Kidney capillary endothelial cell (primary cell): ENCODE data around the gene ARHGEF17.
A peak's percentile ranks its signal among the peaks of the same experiment; 100 is the strongest.

Experiments used
- DNase-seq: peaks from one replicate; pipeline ENCODE4 v3.0.0-alpha.2; 2018; ENCODE audit warnings: low spot score

ARHGEF17 gene

GRCh38 chr11:73291781-73292524, 16.1 kb upstream of the ARHGEF17 start:
- no peak for DNase-seq

DNA sequence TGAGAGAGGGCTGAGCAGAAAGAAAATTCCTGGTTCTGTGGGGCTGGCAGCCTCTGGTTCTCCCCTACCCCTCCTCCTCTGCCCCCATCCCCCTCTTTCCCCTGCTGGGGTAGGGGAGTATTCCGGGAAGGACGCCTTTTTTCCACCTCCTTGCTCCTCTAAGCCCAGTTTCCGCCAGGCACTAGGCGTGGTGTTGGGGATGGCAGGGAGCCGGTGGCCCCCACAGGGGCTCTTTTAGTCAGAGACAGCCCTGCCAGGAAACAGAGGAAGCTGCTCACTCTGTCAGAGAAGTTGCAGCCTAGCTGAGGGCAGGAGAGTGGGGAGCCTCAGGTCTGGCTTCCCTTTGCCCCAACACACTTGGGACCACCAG, 15.6 kb upstream of the ARHGEF17 start:
- peak; percentile 60 for DNase-seq

DNA sequence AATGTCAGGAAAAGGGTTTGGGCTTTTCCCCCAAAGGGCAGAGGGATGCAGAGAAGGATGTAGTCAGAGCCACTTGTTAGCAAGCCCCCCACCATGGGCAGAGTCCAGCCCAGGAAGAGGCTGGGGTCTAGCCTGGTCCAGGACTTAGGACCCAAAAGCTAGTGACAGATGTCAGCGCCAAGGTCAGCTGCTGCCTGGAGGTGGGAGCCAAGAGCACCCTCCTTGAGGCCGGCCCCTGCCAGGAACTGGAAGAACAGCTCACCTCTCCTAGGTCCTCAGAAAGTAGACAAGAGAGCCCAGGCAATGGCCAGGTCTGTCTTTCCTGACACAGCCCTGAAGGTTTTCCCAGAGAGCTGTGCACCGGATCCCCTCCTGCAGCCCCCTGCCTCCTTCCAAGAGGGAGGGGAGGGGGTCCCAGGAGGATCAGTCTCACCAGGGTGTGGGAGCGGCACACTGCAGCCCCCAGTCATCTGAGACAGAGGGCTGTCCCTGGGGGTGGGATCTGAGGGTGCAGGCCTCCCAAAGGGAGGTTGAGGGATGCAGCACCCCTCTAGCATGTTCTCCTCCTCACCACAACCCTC, 14.6 kb upstream of the ARHGEF17 start:
- no peak for DNase-seq

- DNase-seq = no peak
These were observed 13.5 kb upstream of the ARHGEF17 start for GRCh38 chr11:73294604-73295003.

DNA sequence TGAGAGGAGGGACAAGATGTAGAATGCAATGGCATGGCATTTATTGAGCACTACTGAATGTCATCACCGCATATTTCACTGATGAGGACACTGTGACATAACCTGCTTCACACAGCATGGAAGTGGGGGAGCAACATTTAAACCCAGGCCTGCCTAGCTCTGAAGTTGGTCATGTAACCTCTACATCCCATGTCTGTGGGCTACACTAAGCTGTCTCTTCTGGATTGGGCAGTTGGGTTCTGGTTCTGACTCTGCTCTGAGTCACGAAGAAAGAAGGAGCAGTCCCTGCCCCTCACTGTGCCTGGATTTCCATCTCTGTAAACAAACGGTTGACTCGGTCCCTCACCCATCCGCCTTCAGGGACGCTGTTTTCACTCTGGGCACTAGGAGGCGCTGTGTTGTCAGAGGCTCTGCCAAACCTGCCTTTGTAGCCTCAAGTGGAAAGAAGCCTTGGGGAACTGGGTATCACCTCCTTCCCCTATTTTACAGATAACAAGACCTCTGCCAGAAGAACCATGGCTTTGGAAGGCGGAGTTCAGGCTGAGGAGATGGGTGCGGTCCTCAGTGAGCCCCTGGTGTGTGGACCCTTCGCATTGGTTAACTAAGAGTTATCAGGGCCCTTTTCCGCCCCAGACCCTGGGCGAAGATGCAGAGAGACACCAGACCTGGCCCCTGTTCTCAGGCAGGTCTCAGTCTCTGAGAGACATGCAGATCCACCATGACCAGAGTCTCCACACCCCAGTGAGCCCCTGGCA, 12.7 kb upstream of the ARHGEF17 start:
- peak; percentile 73 for DNase-seq

DNA sequence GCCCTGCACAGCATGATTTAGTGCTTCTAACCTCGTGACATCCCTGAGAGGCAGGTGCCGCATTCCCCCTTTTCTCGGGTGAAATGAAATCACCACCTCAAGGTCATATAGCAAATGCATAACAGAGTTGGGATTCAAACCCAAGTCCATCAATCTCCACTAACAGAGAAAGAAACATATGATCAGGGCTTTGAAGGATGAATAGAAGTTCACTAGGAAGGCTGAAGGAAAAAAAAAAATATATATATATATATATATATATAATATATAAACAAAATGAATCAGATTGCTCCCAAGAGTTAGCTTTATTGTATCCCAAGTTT, 12.1 kb upstream of the ARHGEF17 start:
- no peak for DNase-seq

GRCh38 chr11:73296501-73297230, 11.4 kb upstream of the ARHGEF17 start:
- DNase-seq = no peak

DNA sequence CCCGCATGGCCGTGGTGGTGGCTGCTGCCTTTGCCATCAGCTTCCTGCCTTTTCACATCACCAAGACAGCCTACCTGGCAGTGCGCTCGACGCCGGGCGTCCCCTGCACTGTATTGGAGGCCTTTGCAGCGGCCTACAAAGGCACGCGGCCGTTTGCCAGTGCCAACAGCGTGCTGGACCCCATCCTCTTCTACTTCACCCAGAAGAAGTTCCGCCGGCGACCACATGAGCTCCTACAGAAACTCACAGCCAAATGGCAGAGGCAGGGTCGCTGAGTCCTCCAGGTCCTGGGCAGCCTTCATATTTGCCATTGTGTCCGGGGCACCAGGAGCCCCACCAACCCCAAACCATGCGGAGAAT, 10.9 kb upstream of the ARHGEF17 start:
- DNase-seq = no peak

DNA sequence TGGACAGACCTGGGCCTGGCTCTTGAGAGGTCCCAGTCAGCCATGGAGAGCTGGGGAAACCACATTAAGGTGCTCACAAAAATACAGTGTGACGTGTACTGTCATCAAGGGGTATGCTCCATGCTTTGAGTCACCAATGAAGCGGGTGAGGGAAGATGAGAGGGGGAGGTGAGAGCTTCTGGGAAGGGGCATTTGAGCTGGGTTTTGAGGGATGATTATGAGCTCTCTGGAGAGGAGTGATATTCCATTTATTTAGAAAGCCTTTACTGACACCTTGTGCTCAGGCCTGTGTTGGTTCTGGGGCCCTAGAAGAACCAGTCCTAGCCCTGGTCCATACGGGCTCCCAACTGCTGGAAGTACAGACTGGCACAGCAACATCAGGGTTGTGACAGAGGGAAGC, 10.4 kb upstream of the ARHGEF17 start:
- no peak for DNase-seq

- DNase-seq = no peak
These were observed 9.8 kb upstream of the ARHGEF17 start for GRCh38 chr11:73298233-73298632.

- DNase-seq = no peak
These were observed 8.3 kb upstream of the ARHGEF17 start for GRCh38 chr11:73299751-73300150.

- no peak for DNase-seq
These were observed 1.8 kb upstream of the ARHGEF17 start for GRCh38 chr11:73306069-73306841.

DNA sequence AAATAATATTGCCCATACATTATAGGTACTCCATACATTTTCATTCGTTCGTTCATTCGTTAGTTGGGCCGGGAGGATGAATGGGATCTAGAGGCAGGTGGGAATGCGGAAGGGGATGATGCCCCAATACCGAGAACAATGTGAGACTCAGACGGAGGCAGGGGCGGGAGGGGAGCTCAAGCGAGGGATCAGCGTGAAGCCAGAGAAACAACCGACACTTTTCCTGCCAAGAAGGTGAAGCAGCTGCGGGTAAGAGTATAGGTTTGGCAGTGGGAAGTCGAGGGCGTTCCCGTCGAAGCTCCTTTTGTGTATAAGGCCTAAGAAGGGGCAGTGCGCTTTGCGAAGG, 1.1 kb upstream of the ARHGEF17 start:
- DNase-seq = no peak

DNA sequence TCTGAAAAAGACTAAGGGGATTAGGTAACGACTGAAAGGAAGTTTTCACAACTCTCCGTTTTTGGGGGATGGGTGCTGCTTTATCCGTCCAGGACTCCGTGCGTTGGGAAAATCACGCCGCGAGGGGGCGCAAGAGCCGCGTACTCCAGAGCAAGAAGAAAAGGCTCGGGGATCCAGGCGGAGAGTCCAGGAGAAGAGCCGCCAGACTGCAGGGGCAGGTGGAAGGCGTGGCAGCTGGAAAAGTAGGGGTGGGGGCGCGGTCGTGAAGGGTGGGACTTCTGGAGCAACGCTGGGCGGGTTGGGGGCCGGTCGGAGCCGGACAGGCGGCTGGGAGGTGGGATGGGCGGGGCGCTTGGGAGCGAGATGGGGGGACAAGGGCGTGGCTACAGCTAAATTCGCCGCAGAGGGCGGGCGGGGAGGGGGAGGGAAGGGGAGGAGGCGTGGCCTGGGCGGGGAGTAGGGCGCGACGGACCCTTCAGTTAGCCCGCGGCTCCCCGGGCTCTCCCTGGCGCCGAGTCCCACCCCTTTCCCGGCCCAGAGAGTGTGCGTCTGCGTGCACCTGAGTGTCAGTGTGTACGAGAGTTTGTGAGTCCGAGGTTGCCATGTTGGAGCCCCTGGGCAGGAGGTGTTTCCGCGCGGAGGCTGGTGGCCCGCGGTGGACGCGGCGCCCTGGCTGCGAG, 613 bp upstream of the ARHGEF17 start:
- DNase-seq = peak; percentile 93

DNA sequence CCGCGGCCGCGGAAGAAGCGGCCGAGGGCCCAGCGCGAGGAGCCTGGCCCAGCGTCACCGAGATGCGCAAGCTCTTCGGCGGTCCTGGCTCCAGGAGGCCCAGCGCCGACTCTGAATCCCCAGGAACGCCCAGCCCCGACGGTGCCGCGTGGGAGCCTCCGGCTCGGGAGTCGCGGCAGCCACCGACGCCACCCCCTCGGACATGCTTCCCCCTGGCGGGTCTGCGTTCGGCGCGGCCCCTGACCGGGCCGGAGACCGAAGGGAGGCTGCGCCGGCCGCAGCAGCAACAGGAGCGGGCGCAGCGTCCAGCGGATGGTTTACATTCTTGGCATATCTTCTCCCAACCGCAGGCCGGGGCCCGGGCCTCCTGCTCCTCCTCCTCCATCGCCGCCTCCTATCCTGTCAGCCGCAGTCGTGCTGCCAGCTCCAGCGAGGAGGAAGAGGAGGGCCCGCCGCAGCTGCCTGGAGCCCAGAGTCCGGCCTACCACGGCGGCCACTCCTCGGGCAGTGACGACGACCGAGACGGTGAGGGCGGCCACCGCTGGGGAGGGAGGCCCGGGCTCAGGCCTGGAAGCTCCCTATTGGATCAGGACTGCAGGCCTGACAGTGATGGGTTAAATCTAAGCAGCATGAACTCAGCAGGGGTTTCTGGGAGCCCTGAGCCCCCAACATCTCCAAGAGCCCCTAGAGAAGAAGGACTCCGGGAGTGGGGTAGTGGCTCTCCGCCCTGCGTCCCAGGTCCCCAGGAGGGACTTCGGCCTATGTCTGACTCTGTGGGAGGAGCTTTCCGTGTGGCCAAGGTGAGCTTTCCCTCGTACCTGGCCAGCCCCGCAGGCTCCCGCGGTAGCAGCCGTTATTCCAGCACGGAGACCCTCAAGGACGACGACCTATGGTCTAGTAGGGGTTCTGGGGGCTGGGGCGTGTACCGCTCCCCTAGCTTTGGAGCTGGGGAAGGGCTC, 1.2 kb downstream of the ARHGEF17 start:
- peak; percentile 82 for DNase-seq

DNA sequence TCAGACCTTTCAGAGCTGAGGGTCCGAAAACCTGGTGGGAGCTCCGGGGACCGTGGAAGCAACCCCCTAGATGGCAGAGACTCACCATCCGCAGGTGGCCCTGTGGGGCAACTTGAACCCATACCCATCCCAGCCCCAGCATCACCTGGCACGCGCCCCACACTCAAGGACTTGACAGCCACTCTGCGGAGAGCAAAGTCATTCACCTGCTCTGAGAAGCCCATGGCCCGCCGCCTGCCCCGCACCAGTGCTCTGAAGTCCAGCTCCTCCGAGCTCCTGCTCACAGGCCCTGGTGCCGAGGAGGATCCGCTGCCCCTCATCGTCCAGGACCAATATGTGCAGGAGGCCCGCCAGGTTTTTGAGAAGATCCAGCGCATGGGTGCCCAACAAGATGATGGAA, 2.0 kb downstream of the ARHGEF17 start:
- no peak for DNase-seq

GRCh38 chr11:73310661-73311393, 2.8 kb downstream of the ARHGEF17 start:
- no peak for DNase-seq

- DNase-seq = no peak
These were observed 3.4 kb downstream of the ARHGEF17 start for GRCh38 chr11:73311394-73311869.

DNA sequence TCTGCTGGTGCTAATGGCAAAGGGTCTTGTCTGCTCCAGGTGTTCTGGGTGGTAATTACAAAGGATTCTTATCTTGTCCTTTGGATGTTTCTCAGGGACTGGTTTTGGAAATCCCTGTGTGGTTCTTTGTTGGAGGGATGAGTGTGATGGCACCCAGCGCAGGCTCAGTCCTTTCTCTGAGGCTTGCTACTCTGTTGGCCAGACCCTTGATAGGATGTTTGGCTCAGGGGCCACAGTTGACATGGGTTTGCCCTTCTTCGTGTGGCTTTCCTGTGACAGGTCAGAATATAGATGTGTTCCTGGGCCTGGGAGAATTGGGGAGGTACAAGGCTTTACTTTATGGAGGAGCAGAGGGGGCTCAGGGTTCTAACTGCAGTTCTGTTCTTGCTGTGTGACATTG, 4.0 kb downstream of the ARHGEF17 start:
- no peak for DNase-seq
